ENCODE results near the gene PNP.

Gene PNP

GRCh38 chr14:20490563-20490962, 21.4 kb downstream of the PNP start:
- no peak overlapping the region for H3K4me3 ChIP-seq (replicated peaks; ENCODE audit: low read depth, low read length)
- no peak for TF ChIP-seq CTCF (IDR thresholded peaks at IDR 0.05; ENCODE audit: low read depth, low read length, missing control alignments)
- DNase-seq (ENCODE audit: extremely low read depth, low read depth): no peak

- no peak overlapping the region for H3K4me3 ChIP-seq (replicated peaks; ENCODE audit: low read depth, low read length)
- no peak for TF ChIP-seq CTCF (IDR thresholded peaks at IDR 0.05; ENCODE audit: low read depth, low read length, missing control alignments)
- no peak for DNase-seq (ENCODE audit: extremely low read depth, low read depth)
These were observed 23.3 kb downstream of the PNP start for GRCh38 chr14:20492486-20492885.

- no peak for DNase-seq (ENCODE audit: extremely low read depth, low read depth)
- TF ChIP-seq CTCF (IDR thresholded peaks at IDR 0.05; ENCODE audit: low read depth, low read length, missing control alignments): no peak
- no peak overlapping the region for H3K4me3 ChIP-seq (replicated peaks; ENCODE audit: low read depth, low read length)
These were observed 24.4 kb downstream of the PNP start for GRCh38 chr14:20493634-20494033.

- TF ChIP-seq CTCF (IDR thresholded peaks at IDR 0.05; ENCODE audit: low read depth, low read length, missing control alignments): no peak
- H3K4me3 ChIP-seq (replicated peaks; ENCODE audit: low read depth, low read length): no peak overlapping the region
- DNase-seq (ENCODE audit: extremely low read depth, low read depth): no peak
These were observed 25.9 kb downstream of the PNP start for GRCh38 chr14:20494935-20495766.

- TF ChIP-seq CTCF (IDR thresholded peaks at IDR 0.05; ENCODE audit: low read depth, low read length, missing control alignments): no peak
- no peak overlapping the region for H3K4me3 ChIP-seq (replicated peaks; ENCODE audit: low read depth, low read length)
- no peak for DNase-seq (ENCODE audit: extremely low read depth, low read depth)
These were observed 29.4 kb downstream of the PNP start for GRCh38 chr14:20498622-20499021.

GRCh38 chr14:20499108-20499507, 29.9 kb downstream of the PNP start:
- H3K4me3 ChIP-seq (replicated peaks; ENCODE audit: low read depth, low read length): no peak overlapping the region
- no peak for DNase-seq (ENCODE audit: extremely low read depth, low read depth)
- TF ChIP-seq CTCF (IDR thresholded peaks at IDR 0.05; ENCODE audit: low read depth, low read length, missing control alignments): no peak

- DNase-seq (ENCODE audit: extremely low read depth, low read depth): no peak
- TF ChIP-seq CTCF (IDR thresholded peaks at IDR 0.05; ENCODE audit: low read depth, low read length, missing control alignments): no peak
- H3K4me3 ChIP-seq (replicated peaks; ENCODE audit: low read depth, low read length): no peak overlapping the region
These were observed 30.7 kb downstream of the PNP start for GRCh38 chr14:20499881-20500280.

Measured in HFF-Myc (cell line).